GM13976 (cell line): ENCODE results near the gene GABRB2.

Experiments used
- DNase-seq: peaks from one replicate; pipeline ENCODE4 v3.0.0; 2012; ENCODE audit warnings: low spot score
- CTCF ChIP-seq: IDR thresholded peaks from 2 replicates; pipeline ENCODE4 v1.5.1; 2012; ENCODE audit warnings: borderline replicate concordance, mild to moderate bottlenecking; ENCODE audit not compliant: insufficient read depth; ENCODE audit errors: extremely low read depth, missing control alignments, control extremely low read depth
- in situ Hi-C: fragments of 300-500 bp; cut with MboI; formaldehyde crosslinking; loops from one replicate; pipeline ENCODE4 v1.12.0; 2022; ENCODE audit warnings: low sequenced_read_pairs, mixed read lengths, inconsistent platforms; ENCODE audit not compliant: unreplicated experiment

GABRB2 gene

GRCh38 chr5:161400583-161400982, 145.9 kb downstream of the GABRB2 start:
- in situ Hi-C loops, result no loop called here
- no peak for DNase-seq
- TF ChIP-seq CTCF, result no peak

GRCh38 chr5:161399996-161400562, 146.4 kb downstream of the GABRB2 start:
- DNase-seq, result no peak
- TF ChIP-seq CTCF, result no peak
- in situ Hi-C loops, result no loop called here

GRCh38 chr5:161397448-161397847, 149.1 kb downstream of the GABRB2 start:
- TF ChIP-seq CTCF, result no peak
- no peak for DNase-seq
- in situ Hi-C loops, result no loop called here

GRCh38 chr5:161396171-161396570, 150.4 kb downstream of the GABRB2 start:
- DNase-seq, result no peak
- in situ Hi-C loops, result no loop called here
- TF ChIP-seq CTCF, result no peak

- DNase-seq, result no peak
- TF ChIP-seq CTCF, result no peak
- in situ Hi-C loops, result no loop called here
These were observed 154.8 kb downstream of the GABRB2 start for GRCh38 chr5:161391724-161392123.

- in situ Hi-C loops, result no loop called here
- no peak for DNase-seq
- TF ChIP-seq CTCF, result no peak
These were observed 155.5 kb downstream of the GABRB2 start for GRCh38 chr5:161391016-161391415.

- DNase-seq, result no peak
- no peak for TF ChIP-seq CTCF
- in situ Hi-C loops, result no loop called here
These were observed 159.4 kb downstream of the GABRB2 start for GRCh38 chr5:161387121-161387520.
